Loucy (cell line): ENCODE data around the gene TNS2.

Experiments used
- H2AFZ ChIP-seq: fragments of 200-600 bp; sonication (generic); 2 replicates; pipeline ENCODE4 v1.6.0; 2016; ENCODE audit warnings: antibody characterized with exemption, mild to moderate bottlenecking, low read length, moderate library complexity
- H3F3A ChIP-seq: fragments of 200-600 bp; 2 replicates; pipeline ENCODE4 v1.6.0; 2016; ENCODE audit warnings: antibody characterized with exemption, low read depth, mild to moderate bottlenecking
- H3K27me3 ChIP-seq: fragments of 200-600 bp; sonication (generic); 2 replicates; pipeline ENCODE4 v1.6.1; 2014; ENCODE audit warnings: low read length, mild to moderate bottlenecking; ENCODE audit not compliant: insufficient read depth, poor library complexity, severe bottlenecking
- H3K36me3 ChIP-seq: fragments of 200-600 bp; sonication (generic); 2 replicates; pipeline ENCODE4 v1.6.1; 2016; ENCODE audit warnings: low read length; ENCODE audit not compliant: insufficient read depth
- H3K4me1 ChIP-seq: fragments of 200-600 bp; sonication (generic); 2 replicates; pipeline ENCODE4 v1.5.1; 2014; ENCODE audit warnings: low read length, mild to moderate bottlenecking; ENCODE audit not compliant: insufficient read depth, poor library complexity, severe bottlenecking
- H3K4me2 ChIP-seq: fragments of 200-600 bp; sonication (generic); 2 replicates; pipeline ENCODE4 v1.6.0; 2014; ENCODE audit warnings: antibody characterized with exemption, low read length, low read depth, mild to moderate bottlenecking; ENCODE audit not compliant: poor library complexity, severe bottlenecking
- H3K4me3 ChIP-seq: fragments of 200-600 bp; sonication (generic); 2 replicates; pipeline ENCODE4 v1.5.1; 2014; ENCODE audit warnings: low read length, mild to moderate bottlenecking, mixed read lengths; ENCODE audit not compliant: poor library complexity, severe bottlenecking
- H3K79me2 ChIP-seq: fragments of 200-600 bp; sonication (generic); 2 replicates; pipeline ENCODE4 v1.6.1; 2014; ENCODE audit warnings: low read length; ENCODE audit not compliant: insufficient read depth
- H3K9ac ChIP-seq: fragments of 200-600 bp; sonication (generic); 2 replicates; pipeline ENCODE4 v1.6.0; 2014; ENCODE audit warnings: mild to moderate bottlenecking, low read depth, low read length, moderate library complexity; ENCODE audit not compliant: poor library complexity, severe bottlenecking
- H3K9me2 ChIP-seq: fragments of 200-600 bp; sonication (generic); replicated peaks from 2 replicates; pipeline ENCODE4 v1.6.1; 2016; ENCODE audit warnings: low read depth, low read length, mixed read lengths
- H3K9me3 ChIP-seq: fragments of 200-600 bp; sonication (generic); 2 replicates; pipeline ENCODE4 v1.6.1; 2014; ENCODE audit warnings: mild to moderate bottlenecking, antibody characterized with exemption, low read length, low read depth; ENCODE audit not compliant: insufficient read depth
- H4K20me1 ChIP-seq: fragments of 200-600 bp; sonication (generic); 2 replicates; pipeline ENCODE4 v1.6.0; 2014; ENCODE audit warnings: antibody characterized with exemption, low read length, mild to moderate bottlenecking; ENCODE audit not compliant: insufficient read depth, poor library complexity, severe bottlenecking
- CTCF ChIP-seq: fragments of 200-600 bp; sonication (generic); conservative IDR thresholded peaks from 2 replicates; pipeline ENCODE4 v1.5.1; 2014; ENCODE audit warnings: mild to moderate bottlenecking, antibody characterized with exemption, low read length
- EZH2phosphoT487 ChIP-seq: fragments of 200-600 bp; IDR thresholded peaks from 2 replicates; pipeline ENCODE4 v1.6.1; 2018; ENCODE audit warnings: antibody characterized with exemption, mild to moderate bottlenecking, moderate library complexity, borderline replicate concordance

The TNS2 gene

GRCh38 chr12:53079226-53080117 is 29.6 kb downstream of the TNS2 start, which contains the start of gene SPRYD3:
Gene SPRYD3, minus strand, starts transcription at chr12:53079390. Its CDS starts 57 bp downstream, at chr12:53079333.
- H3K4me3 ChIP-seq = peak within 1 kb of the TSS; percentile 78
- no peaks in the 10 kb centered on the region for H3K9me3 ChIP-seq
- H3K79me2 ChIP-seq = peaks cover 6% of the 10 kb centered on the region; the same call in 1 of the 2 replicates
- no peaks in the 10 kb centered on the region for H4K20me1 ChIP-seq
- H2AFZ ChIP-seq = peak within 1 kb of the TSS; percentile 91
- no peaks in the 10 kb centered on the region for H3F3A ChIP-seq
- peak within 1 kb of the TSS; percentile 76 for H3K9ac ChIP-seq
- no peaks in the 10 kb centered on the region for H3K9me2 ChIP-seq
- H3K4me1 ChIP-seq = peaks cover 29% of the 10 kb centered on the region
- peak within 1 kb of the TSS; percentile 97 for H3K4me2 ChIP-seq
- no peaks in the 10 kb centered on the region for H3K36me3 ChIP-seq
- H3K27me3 ChIP-seq = no peaks in the 10 kb centered on the region
- TF ChIP-seq CTCF = no peak
- TF ChIP-seq EZH2phosphoT487 = no peak

GRCh38 chr12:53082637-53083175 is 32.8 kb downstream of the TNS2 start:
- Histone ChIP-seq H3K4me3 (no peak overlapping the region), H3K79me2 (peaks cover 6% of the 10 kb centered on the region; the same call in 1 of the 2 replicates), H3K9me3 (no peaks in the 10 kb centered on the region), H3F3A (no peaks in the 10 kb centered on the region), H4K20me1 (no peaks in the 10 kb centered on the region), H3K27me3 (no peaks in the 10 kb centered on the region), H3K36me3 (no peaks in the 10 kb centered on the region), H3K9me2 (no peaks in the 10 kb centered on the region), H3K4me1 (peaks cover 15% of the 10 kb centered on the region), H3K9ac (no peak overlapping the region), H3K4me2 (no peak overlapping the region), H2AFZ (no peak overlapping the region)
- TF ChIP-seq CTCF = no peak
- no peak for TF ChIP-seq EZH2phosphoT487

GRCh38 chr12:53086361-53086760 is 36.5 kb downstream of the TNS2 start:
- no peaks in the 10 kb centered on the region for H4K20me1 ChIP-seq
- no peak overlapping the region for H3K4me3 ChIP-seq
- H3K9me2 ChIP-seq = no peaks in the 10 kb centered on the region
- H3K79me2 ChIP-seq = no peaks in the 10 kb centered on the region
- H2AFZ ChIP-seq = no peak overlapping the region
- no peaks in the 10 kb centered on the region for H3K4me1 ChIP-seq
- TF ChIP-seq EZH2phosphoT487 = no peak
- no peak for TF ChIP-seq CTCF
- no peaks in the 10 kb centered on the region for H3F3A ChIP-seq
- H3K4me2 ChIP-seq = no peak overlapping the region
- no peak overlapping the region for H3K9ac ChIP-seq
- no peaks in the 10 kb centered on the region for H3K9me3 ChIP-seq
- H3K27me3 ChIP-seq = no peaks in the 10 kb centered on the region
- H3K36me3 ChIP-seq = no peaks in the 10 kb centered on the region
